RCC 7860 (cell line): ENCODE results near the gene ABHD6.
"Not testable (repeated sequence)": the region's sequence is repeated elsewhere in the genome, so short reads cannot be mapped to it uniquely, and the experiment has no call there.

Source experiments
- DNase-seq: peaks from one replicate; pipeline ENCODE4 v3.0.0-alpha.2; 2015; ENCODE audit warnings: low spot score
- FAIRE-seq: peaks from 2 replicates; lab custom pipeline; 2012; peaks lifted over from hg19 to GRCh38; lab: Jason Lieb, UNC

The ABHD6 gene

GRCh38 chr3:58209933-58210332, 27.7 kb upstream of the ABHD6 start:
- no peak for DNase-seq
- FAIRE-seq: no peak

- FAIRE-seq (no peak), DNase-seq (no peak)
Measured at GRCh38 chr3:58210761-58211460, 26.7 kb upstream of the ABHD6 start, which contains the start of gene DNASE1L3. TSS of gene DNASE1L3 (minus strand) at chr3:58210972. CDS start at chr3:58210906, 66 bp downstream.

GRCh38 chr3:58214484-58215316, 22.9 kb upstream of the ABHD6 start:
- peak; percentile 8 for DNase-seq
- no peak for FAIRE-seq

GRCh38 chr3:58215317-58216025, 22.1 kb upstream of the ABHD6 start:
- FAIRE-seq: no peak
- DNase-seq: no peak

GRCh38 chr3:58216496-58217195, 20.9 kb upstream of the ABHD6 start:
- DNase-seq: no peak
- FAIRE-seq: no peak

GRCh38 chr3:58217209-58217811, 20.3 kb upstream of the ABHD6 start:
- DNase-seq: peak; percentile 61
- peak; percentile 44 for FAIRE-seq

- DNase-seq (no peak), FAIRE-seq (no peak)
Measured at GRCh38 chr3:58218904-58219303, 18.7 kb upstream of the ABHD6 start.

- FAIRE-seq: no peak
- DNase-seq: peak; percentile 34
Measured at GRCh38 chr3:58222161-58222724, 15.3 kb upstream of the ABHD6 start.

- no peak for DNase-seq
- FAIRE-seq: no peak
Measured at GRCh38 chr3:58223855-58224254, 13.7 kb upstream of the ABHD6 start.

GRCh38 chr3:58227933-58228332, 9.7 kb upstream of the ABHD6 start:
- not testable (repeated sequence) for FAIRE-seq, DNase-seq

- FAIRE-seq: no peak
Measured at GRCh38 chr3:58230876-58231552, 6.6 kb upstream of the ABHD6 start.

GRCh38 chr3:58231666-58232065, 5.9 kb upstream of the ABHD6 start:
- FAIRE-seq: no peak

More at GRCh38 chr3:58230876-58231552, 6.6 kb upstream of the ABHD6 start:
- DNase-seq: no peak

GRCh38 chr3:58234516-58234931, 3.1 kb upstream of the ABHD6 start:
- DNase-seq: no peak
- FAIRE-seq: no peak

More at GRCh38 chr3:58231666-58232065, 5.9 kb upstream of the ABHD6 start:
- no peak for DNase-seq

- FAIRE-seq: no peak
Measured at GRCh38 chr3:58235970-58236369, 1.6 kb upstream of the ABHD6 start.

GRCh38 chr3:58236527-58237237, 910 bp upstream of the ABHD6 start:
- DNase-seq: no peak
- FAIRE-seq: no peak

More at GRCh38 chr3:58235970-58236369, 1.6 kb upstream of the ABHD6 start:
- no peak for DNase-seq

GRCh38 chr3:58237941-58238681, 519 bp downstream of the ABHD6 start:
- no peak for DNase-seq

GRCh38 chr3:58238830-58239229, 1.2 kb downstream of the ABHD6 start:
- no peak for FAIRE-seq
- no peak for DNase-seq

More at GRCh38 chr3:58237941-58238681, 519 bp downstream of the ABHD6 start:
- FAIRE-seq: no peak
